GM23248 (cell line): ENCODE results near the gene KIF4B.

Experiments
- EZH2 ChIP-seq: fragments of 200-600 bp; sonication (generic); IDR thresholded peaks from 2 replicates; pipeline ENCODE4 v1.6.1; 2018; ENCODE audit warnings: antibody characterized with exemption, mild to moderate bottlenecking; ENCODE audit not compliant: insufficient read depth, poor library complexity, severe bottlenecking
- EZH2phosphoT487 ChIP-seq: fragments of 200-600 bp; sonication (generic); IDR thresholded peaks from 2 replicates; pipeline ENCODE4 v1.6.1; 2018; ENCODE audit warnings: antibody characterized with exemption, moderate library complexity, mild to moderate bottlenecking, low read depth; ENCODE audit not compliant: insufficient read depth

GRCh38 chr5:155027993-155028629, 14.6 kb downstream of the KIF4B start:
- TF ChIP-seq EZH2phosphoT487 (no peak), EZH2 (no peak)
